ENCODE results near the gene OSER1.

- TF ChIP-seq, protein P1, sequence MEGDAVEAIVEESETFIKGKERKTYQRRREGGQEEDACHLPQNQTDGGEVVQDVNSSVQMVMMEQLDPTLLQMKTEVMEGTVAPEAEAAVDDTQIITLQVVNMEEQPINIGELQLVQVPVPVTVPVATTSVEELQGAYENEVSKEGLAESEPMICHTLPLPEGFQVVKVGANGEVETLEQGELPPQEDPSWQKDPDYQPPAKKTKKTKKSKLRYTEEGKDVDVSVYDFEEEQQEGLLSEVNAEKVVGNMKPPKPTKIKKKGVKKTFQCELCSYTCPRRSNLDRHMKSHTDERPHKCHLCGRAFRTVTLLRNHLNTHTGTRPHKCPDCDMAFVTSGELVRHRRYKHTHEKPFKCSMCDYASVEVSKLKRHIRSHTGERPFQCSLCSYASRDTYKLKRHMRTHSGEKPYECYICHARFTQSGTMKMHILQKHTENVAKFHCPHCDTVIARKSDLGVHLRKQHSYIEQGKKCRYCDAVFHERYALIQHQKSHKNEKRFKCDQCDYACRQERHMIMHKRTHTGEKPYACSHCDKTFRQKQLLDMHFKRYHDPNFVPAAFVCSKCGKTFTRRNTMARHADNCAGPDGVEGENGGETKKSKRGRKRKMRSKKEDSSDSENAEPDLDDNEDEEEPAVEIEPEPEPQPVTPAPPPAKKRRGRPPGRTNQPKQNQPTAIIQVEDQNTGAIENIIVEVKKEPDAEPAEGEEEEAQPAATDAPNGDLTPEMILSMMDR (IDR thresholded peaks at IDR 0.05) = no peak
- TF ChIP-seq POLR2AphosphoS5 (IDR thresholded peaks at IDR 0.05) (peak in 1 of 3 donors; percentile 27), EP300 (IDR thresholded peaks at IDR 0.05; ENCODE audit: low read depth) (no peak), POLR2A (IDR thresholded peaks at IDR 0.05) (no peak)
Observed at GRCh38 chr20:44151621-44152416, 58.8 kb downstream of the OSER1 start.

Measured in transverse colon (tissue), 4 donors.